ENCODE data around the gene TMEM150C.

Gene TMEM150C

DNA sequence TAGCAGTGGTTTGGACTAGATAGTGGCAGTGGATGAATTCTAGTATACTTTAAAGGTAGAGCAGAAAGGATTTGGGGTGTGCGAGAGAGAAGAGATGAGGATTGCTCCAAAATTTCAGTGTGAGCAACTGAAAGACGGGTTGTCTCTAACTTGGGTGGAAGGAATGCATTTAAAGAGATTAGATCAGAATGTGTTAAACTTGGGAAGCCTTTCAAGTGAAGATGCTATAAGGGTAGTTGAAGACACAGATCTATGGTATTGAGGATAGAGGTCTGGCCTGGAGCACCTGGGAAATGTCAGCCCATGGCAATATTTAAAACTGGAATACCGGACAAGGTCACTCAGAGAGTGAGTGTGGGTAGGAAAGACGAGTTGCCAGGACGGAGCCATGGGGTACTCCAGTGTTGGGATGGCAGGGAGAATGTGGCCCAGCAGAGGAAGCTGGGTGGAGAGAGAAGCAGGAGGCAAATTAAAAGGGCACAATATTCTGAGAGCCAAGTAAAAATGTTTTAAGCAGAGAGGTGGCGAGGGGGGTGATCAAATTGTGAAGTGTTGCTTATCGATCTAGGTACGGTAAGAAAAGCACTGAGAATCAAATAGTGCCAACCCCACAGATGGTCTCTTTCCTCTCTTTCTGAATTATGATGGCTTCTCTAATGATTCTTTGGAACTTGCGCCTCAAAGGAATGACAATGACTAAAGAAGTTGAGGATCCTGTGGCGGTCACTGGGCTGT lies 80.8 kb downstream of the TMEM150C start:
- no peak for TF ChIP-seq POLR2AphosphoS5 (IDR thresholded peaks at IDR 0.05; ENCODE audit: low read depth, low read length)
- no peak for TF ChIP-seq TAF1 (IDR thresholded peaks at IDR 0.05; ENCODE audit: borderline replicate concordance, insufficient read depth, low read length)

DNA sequence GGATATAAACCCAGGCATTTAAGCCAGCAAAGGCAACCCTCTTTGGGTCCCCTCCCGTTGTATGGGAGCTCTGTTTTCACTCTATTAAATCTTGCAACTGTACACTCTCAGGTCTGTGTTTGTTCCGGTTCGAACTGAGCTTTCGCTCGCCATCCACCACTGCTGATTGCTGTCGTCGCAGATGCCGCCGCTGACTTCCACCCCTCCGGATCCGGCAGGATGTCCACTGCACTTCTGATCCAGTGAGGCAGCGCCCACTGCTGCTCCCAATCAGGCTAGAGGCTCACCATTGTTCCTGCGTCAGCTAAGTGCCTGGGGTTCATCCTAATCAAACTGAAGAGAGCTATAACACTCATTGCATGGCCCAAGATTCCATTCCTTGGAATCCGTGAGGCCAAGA lies 82.2 kb downstream of the TMEM150C start:
- TF ChIP-seq SIN3A (IDR thresholded peaks at IDR 0.05; ENCODE audit: borderline replicate concordance, insufficient read depth, low read length), result no peak
- no peak for TF ChIP-seq POLR2AphosphoS5 (IDR thresholded peaks at IDR 0.05; ENCODE audit: low read depth, low read length)
- TF ChIP-seq TAF1 (IDR thresholded peaks at IDR 0.05; ENCODE audit: borderline replicate concordance, insufficient read depth, low read length), result no peak
- TF ChIP-seq, protein P1, sequence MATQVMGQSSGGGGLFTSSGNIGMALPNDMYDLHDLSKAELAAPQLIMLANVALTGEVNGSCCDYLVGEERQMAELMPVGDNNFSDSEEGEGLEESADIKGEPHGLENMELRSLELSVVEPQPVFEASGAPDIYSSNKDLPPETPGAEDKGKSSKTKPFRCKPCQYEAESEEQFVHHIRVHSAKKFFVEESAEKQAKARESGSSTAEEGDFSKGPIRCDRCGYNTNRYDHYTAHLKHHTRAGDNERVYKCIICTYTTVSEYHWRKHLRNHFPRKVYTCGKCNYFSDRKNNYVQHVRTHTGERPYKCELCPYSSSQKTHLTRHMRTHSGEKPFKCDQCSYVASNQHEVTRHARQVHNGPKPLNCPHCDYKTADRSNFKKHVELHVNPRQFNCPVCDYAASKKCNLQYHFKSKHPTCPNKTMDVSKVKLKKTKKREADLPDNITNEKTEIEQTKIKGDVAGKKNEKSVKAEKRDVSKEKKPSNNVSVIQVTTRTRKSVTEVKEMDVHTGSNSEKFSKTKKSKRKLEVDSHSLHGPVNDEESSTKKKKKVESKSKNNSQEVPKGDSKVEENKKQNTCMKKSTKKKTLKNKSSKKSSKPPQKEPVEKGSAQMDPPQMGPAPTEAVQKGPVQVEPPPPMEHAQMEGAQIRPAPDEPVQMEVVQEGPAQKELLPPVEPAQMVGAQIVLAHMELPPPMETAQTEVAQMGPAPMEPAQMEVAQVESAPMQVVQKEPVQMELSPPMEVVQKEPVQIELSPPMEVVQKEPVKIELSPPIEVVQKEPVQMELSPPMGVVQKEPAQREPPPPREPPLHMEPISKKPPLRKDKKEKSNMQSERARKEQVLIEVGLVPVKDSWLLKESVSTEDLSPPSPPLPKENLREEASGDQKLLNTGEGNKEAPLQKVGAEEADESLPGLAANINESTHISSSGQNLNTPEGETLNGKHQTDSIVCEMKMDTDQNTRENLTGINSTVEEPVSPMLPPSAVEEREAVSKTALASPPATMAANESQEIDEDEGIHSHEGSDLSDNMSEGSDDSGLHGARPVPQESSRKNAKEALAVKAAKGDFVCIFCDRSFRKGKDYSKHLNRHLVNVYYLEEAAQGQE (IDR thresholded peaks at IDR 0.05; ENCODE audit: insufficient read depth in 1 of 2, low read depth in 2 of 2, low read length in 2 of 2), result no peak
- no peak for TF ChIP-seq FOXP2 (optimal IDR thresholded peaks at IDR 0.05; ENCODE audit: borderline replicate concordance, extremely low read depth, extremely low read length, insufficient read depth)

DNA sequence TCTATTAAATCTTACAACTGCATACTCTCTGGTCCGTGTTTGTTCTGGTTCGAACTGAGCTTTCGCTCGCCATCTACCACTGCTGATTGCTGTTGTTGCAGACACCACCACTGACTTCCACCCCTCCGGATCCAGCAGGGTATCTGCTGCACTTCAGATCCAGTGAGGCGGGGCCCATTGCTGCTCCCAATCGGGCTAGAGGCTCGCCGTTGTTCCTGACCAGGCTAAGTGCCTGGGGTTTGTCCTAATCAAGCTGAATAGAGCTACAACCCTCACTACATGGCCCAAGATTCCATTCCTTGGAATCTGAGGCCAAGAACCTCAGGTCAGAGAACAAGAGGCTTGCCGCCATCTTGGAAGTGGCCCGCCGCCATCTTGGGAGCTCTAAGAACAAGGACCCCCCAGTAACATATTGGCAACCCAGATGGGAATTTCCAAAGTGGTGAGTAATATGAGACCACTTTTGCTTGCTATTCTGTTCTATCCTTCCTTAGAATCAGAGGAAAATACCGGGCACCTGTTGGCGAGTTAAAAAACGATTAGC lies 88.1 kb downstream of the TMEM150C start:
- TF ChIP-seq POLR2AphosphoS5 (IDR thresholded peaks at IDR 0.05; ENCODE audit: low read depth, low read length) (no peak), TAF1 (IDR thresholded peaks at IDR 0.05; ENCODE audit: borderline replicate concordance, insufficient read depth, low read length) (no peak), FOXP2 (optimal IDR thresholded peaks at IDR 0.05; ENCODE audit: borderline replicate concordance, extremely low read depth, extremely low read length, insufficient read depth) (no peak), SIN3A (IDR thresholded peaks at IDR 0.05; ENCODE audit: borderline replicate concordance, insufficient read depth, low read length) (no peak)
- TF ChIP-seq, protein P1 (IDR thresholded peaks at IDR 0.05; ENCODE audit: insufficient read depth in 1 of 2, low read depth in 2 of 2, low read length in 2 of 2), result no peak

DNA sequence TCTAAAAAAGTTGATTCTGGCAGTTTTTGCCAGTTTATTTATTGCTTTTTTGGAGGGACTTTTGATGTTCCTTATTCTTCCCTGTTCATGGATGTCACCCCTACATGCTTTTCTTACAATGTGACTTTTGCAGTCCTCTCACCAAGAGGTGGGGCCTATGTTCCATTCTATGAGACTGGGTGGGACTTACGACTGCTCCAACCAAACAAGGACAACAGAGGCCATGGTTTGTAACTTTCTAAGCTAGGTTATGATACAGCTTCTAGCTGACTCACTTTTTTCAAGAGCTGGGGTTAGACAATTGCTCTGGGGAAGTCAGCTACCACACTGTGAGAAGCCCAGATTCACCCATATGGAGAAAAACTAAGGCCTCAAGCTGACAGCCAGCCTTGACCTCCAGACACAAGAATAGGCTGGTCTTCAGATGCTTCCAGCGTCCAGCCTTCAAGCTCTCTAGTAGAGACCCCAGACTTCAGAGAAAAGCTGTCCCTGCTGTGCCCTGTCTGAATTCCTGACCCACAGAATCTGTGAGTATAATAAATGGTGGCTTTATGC lies 91.9 kb downstream of the TMEM150C start:
- TF ChIP-seq, protein P1 (IDR thresholded peaks at IDR 0.05; ENCODE audit: insufficient read depth in 1 of 2, low read depth in 2 of 2, low read length in 2 of 2), result no peak
- TF ChIP-seq POLR2AphosphoS5 (IDR thresholded peaks at IDR 0.05; ENCODE audit: low read depth, low read length) (no peak), SIN3A (IDR thresholded peaks at IDR 0.05; ENCODE audit: borderline replicate concordance, insufficient read depth, low read length) (no peak), TAF1 (IDR thresholded peaks at IDR 0.05; ENCODE audit: borderline replicate concordance, insufficient read depth, low read length) (no peak), FOXP2 (optimal IDR thresholded peaks at IDR 0.05; ENCODE audit: borderline replicate concordance, extremely low read depth, extremely low read length, insufficient read depth) (no peak)

DNA sequence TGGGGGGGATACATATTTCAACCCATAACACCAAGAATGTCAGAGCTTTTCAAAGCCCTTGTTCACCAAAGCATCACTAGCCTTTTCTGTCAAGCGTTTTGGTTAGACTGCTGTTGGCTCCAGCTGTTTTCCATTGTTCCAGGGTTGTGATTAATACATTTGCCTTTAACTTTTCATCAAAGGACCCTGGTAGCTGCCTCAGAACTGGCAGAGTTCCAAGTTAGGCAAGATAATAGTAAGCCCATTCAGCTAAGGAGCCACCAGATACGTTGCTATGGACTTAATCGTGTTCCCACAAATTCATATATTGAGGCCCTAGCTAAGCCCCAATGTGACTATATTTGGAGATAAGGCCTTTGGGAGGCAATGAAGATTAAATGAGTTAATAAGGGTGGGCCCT lies 94.3 kb downstream of the TMEM150C start:
- TF ChIP-seq, protein P1 (IDR thresholded peaks at IDR 0.05; ENCODE audit: insufficient read depth in 1 of 2, low read depth in 2 of 2, low read length in 2 of 2), result no peak
- TF ChIP-seq TAF1 (IDR thresholded peaks at IDR 0.05; ENCODE audit: borderline replicate concordance, insufficient read depth, low read length), result no peak
- no peak for TF ChIP-seq FOXP2 (optimal IDR thresholded peaks at IDR 0.05; ENCODE audit: borderline replicate concordance, extremely low read depth, extremely low read length, insufficient read depth)
- no peak for TF ChIP-seq SIN3A (IDR thresholded peaks at IDR 0.05; ENCODE audit: borderline replicate concordance, insufficient read depth, low read length)
- no peak for TF ChIP-seq POLR2AphosphoS5 (IDR thresholded peaks at IDR 0.05; ENCODE audit: low read depth, low read length)
